CD14-positive monocyte (primary cell): ENCODE data around the gene AOPEP. TPM values are rescaled to one million over a fixed set of nuclear protein-coding genes. Genes with fewer than 3 reads are reported as not detected.

Source experiments
- DNase-seq, 3 donors: peaks; one replicate each; pipeline ENCODE4 v3.0.0-alpha.2; 2011 to 2022
- H2AFZ ChIP-seq: 2 replicates; pipeline ENCODE4 v1.6.0; 2012; ENCODE audit warnings: mild to moderate bottlenecking, low read depth, low read length, inconsistent platforms; ENCODE audit not compliant: insufficient read depth, poor library complexity, severe bottlenecking
- H3K27ac ChIP-seq, 2 donors: 1 replicate in 1 of 2; 2 replicates in 1 of 2; pipeline ENCODE4 v1.5.1; 2012 to 2013; ENCODE audit warnings: low read length in 2 of 2, control low read depth in 1 of 2, inconsistent platforms in 1 of 2, low read depth in 1 of 2, mild to moderate bottlenecking in 1 of 2
- H3K27me3 ChIP-seq, 2 donors: one replicate each; pipeline versions ENCODE4 v1.6.0 to v1.6.1; 2011 to 2013; ENCODE audit warnings: low read length in 2 of 2; ENCODE audit not compliant: control insufficient read depth in 2 of 2, insufficient read depth in 2 of 2
- H3K36me3 ChIP-seq, 2 donors: replicated peaks in 1 of 2; 1 replicate in 1 of 2; 2 replicates in 1 of 2; pipeline versions ENCODE4 v1.5.1 to v1.6.1; 2012 to 2013; ENCODE audit warnings: low read length in 2 of 2, control low read depth in 1 of 2, inconsistent platforms in 1 of 2, mild to moderate bottlenecking in 1 of 2; ENCODE audit not compliant: insufficient read depth in 2 of 2, control insufficient read depth in 1 of 2
- H3K4me1 ChIP-seq, 2 donors: 1 replicate in 1 of 2; 2 replicates in 1 of 2; pipeline versions ENCODE4 v1.5.1 to v1.6.1; 2012 to 2013; ENCODE audit warnings: low read length in 2 of 2, control low read depth in 1 of 2, inconsistent platforms in 1 of 2, mild to moderate bottlenecking in 1 of 2, moderate library complexity in 1 of 2; ENCODE audit not compliant: insufficient read depth in 2 of 2, control insufficient read depth in 1 of 2
- H3K4me2 ChIP-seq: replicated peaks from 2 replicates; pipeline ENCODE3; 2012; ENCODE audit warnings: low read length, moderate library complexity, mild to moderate bottlenecking; ENCODE audit not compliant: poor library complexity, severe bottlenecking; ENCODE audit errors: extremely low read depth
- H3K4me3 ChIP-seq, 3 experiments: fragments of 200-600 bp in 1 of 3; sonication (generic) in 1 of 3; replicated peaks in 1 of 3; 1 replicate in 2 of 3; 2 replicates in 1 of 3; pipeline ENCODE4 v1.5.1; 2011 to 2013; ENCODE audit warnings: low read length in 3 of 3, mild to moderate bottlenecking in 3 of 3, control low read depth in 2 of 3, low read depth in 2 of 3, inconsistent platforms in 1 of 3, moderate library complexity in 1 of 3
- H3K79me2 ChIP-seq: 2 replicates; pipeline ENCODE4 v1.6.0; 2012; ENCODE audit warnings: mild to moderate bottlenecking, control low read depth, inconsistent platforms, low read length, moderate library complexity; ENCODE audit not compliant: insufficient read depth
- H3K9ac ChIP-seq: 2 replicates; pipeline ENCODE4 v1.6.0; 2017; ENCODE audit warnings: low read length, mild to moderate bottlenecking; ENCODE audit not compliant: insufficient read depth, poor library complexity, severe bottlenecking
- H3K9me3 ChIP-seq, 2 donors: replicated peaks in 1 of 2; 1 replicate in 1 of 2; 2 replicates in 1 of 2; pipeline versions ENCODE4 v1.5.1 to v1.6.1; 2012 to 2013; ENCODE audit warnings: low read length in 2 of 2, control low read depth in 1 of 2; ENCODE audit not compliant: control insufficient read depth in 1 of 2, insufficient read depth in 1 of 2
- H4K20me1 ChIP-seq: 2 replicates; pipeline ENCODE4 v1.6.0; 2012; ENCODE audit warnings: mild to moderate bottlenecking, low read length, control low read depth, moderate library complexity; ENCODE audit not compliant: insufficient read depth
- H3K27ac Mint-ChIP-seq, 7 donors: one replicate each; pipeline ENCODE4 v1.8.0; 2020; ENCODE audit warnings: mild to moderate bottlenecking in 7 of 7, mixed read lengths in 7 of 7, moderate library complexity in 6 of 7, inconsistent platforms in 2 of 7
- H3K27me3 Mint-ChIP-seq, 3 donors: one replicate each; pipeline ENCODE4 v1.8.0; 2021 to 2022; ENCODE audit warnings: low read depth in 3 of 3, mild to moderate bottlenecking in 3 of 3, mixed read lengths in 3 of 3, moderate library complexity in 3 of 3, inconsistent platforms in 1 of 3
- H3K36me3 Mint-ChIP-seq, 2 donors: one replicate each; pipeline ENCODE4 v1.8.0; 2020; ENCODE audit warnings: mixed read lengths in 2 of 2, inconsistent platforms in 1 of 2, mild to moderate bottlenecking in 1 of 2
- H3K4me1 Mint-ChIP-seq: one replicate; pipeline ENCODE4 v1.8.0; 2020; ENCODE audit warnings: mild to moderate bottlenecking, mixed read lengths
- H3K4me3 Mint-ChIP-seq, 2 donors: one replicate each; pipeline ENCODE4 v1.8.0; 2020; ENCODE audit warnings: mild to moderate bottlenecking in 2 of 2, mixed read lengths in 2 of 2, moderate library complexity in 1 of 2
- H3K9me3 Mint-ChIP-seq, 7 donors: one replicate each; pipeline ENCODE4 v1.8.0; 2020 to 2022; ENCODE audit warnings: mixed read lengths in 7 of 7, mild to moderate bottlenecking in 6 of 7, moderate library complexity in 6 of 7, inconsistent platforms in 2 of 7
- CTCF ChIP-seq: fragments of 200-600 bp; IDR thresholded peaks from one replicate; pipeline ENCODE4 v1.8.0; 2022; ENCODE audit warnings: antibody characterized with exemption, mild to moderate bottlenecking
- WGBS: methylation state at CpG from one replicate; pipeline ENCODE4 v1.1.5; 2013; ENCODE audit warnings: missing lambda C conversion rate; ENCODE audit not compliant: insufficient coverage; 5-methylcytosine and 5-hydroxymethylcytosine counted together
- intact Hi-C, 2 donors: fragments of 100-400 bp; cut with micrococcal nuclease; formaldehyde crosslinking; loops; one replicate each; pipeline versions ENCODE4 v1.15.0 to v1.15.1; 2023
- polyA plus RNA-seq, 3 donors: library from polyadenylated mRNA; depleted of rRNA in 1 of 3; unstranded in 2 of 3; stranded (reverse) in 1 of 3; fragments of 300-500 nt in 2 of 3; fragments of >200 nt in 1 of 3; fragmentation: Illumina TruSeq in 2 of 3; gene quantifications; 1 replicate in 2 of 3; 2 replicates in 1 of 3; pipeline ENCODE4 v1.2.3, GENCODE V29; 2012 to 2021

The AOPEP gene
- polyA plus RNA-seq, 3 donors = 3.0 to 4.1 (median 3.1) TPM

GRCh38 chr9:94887721-94888120 lies 161.2 kb downstream of the AOPEP start:
- intact Hi-C loops = no loop called here
- Mint-ChIP-seq H3K9me3 (peaks cover 6 to 18% (median 17%) of the 10 kb centered on the region in 7 donors), H3K36me3 (peaks cover 2% of the 10 kb centered on the region in 2 donors)

GRCh38 chr9:94888775-94889174 lies 162.3 kb downstream of the AOPEP start:
- H3K4me2 ChIP-seq = no peak overlapping the region
- H3K36me3 Mint-ChIP-seq = peaks cover 2% of the 10 kb centered on the region in 2 donors
- no peaks in the 10 kb centered on the region for H3K4me1 ChIP-seq
- H3K79me2 ChIP-seq = no peaks in the 10 kb centered on the region
- no peak overlapping the region for H3K27ac ChIP-seq
- no peak for TF ChIP-seq CTCF
- no peaks in the 10 kb centered on the region for H3K36me3 ChIP-seq
- no peak for DNase-seq
- no peaks in the 10 kb centered on the region for H3K4me1 Mint-ChIP-seq
- H3K9ac ChIP-seq = no peak overlapping the region
- H3K27ac Mint-ChIP-seq = no peak overlapping the region
- no peak overlapping the region for H3K4me3 ChIP-seq
- H3K9me3 Mint-ChIP-seq = peaks cover 6 to 18% (median 17%) of the 10 kb centered on the region in 7 donors
- H3K27me3 Mint-ChIP-seq = no peaks in the 10 kb centered on the region
- WGBS = no CpG with 5 or more reads among the region's 8 CpGs
- no peaks in the 10 kb centered on the region for H3K27me3 ChIP-seq
- H4K20me1 ChIP-seq = no peaks in the 10 kb centered on the region
- H3K9me3 ChIP-seq = peaks cover 0 to 7% of the 10 kb centered on the region in 2 donors
- H2AFZ ChIP-seq = no peak overlapping the region
- intact Hi-C loops = no loop called here
- H3K4me3 Mint-ChIP-seq = no peak overlapping the region

More at GRCh38 chr9:94887721-94888120, 161.2 kb downstream of the AOPEP start:
- no peaks in the 10 kb centered on the region for H4K20me1 ChIP-seq
- no peak overlapping the region for H3K27ac ChIP-seq
- no peak overlapping the region for H2AFZ ChIP-seq
- no peak for TF ChIP-seq CTCF
- H3K36me3 ChIP-seq = no peaks in the 10 kb centered on the region
- no CpG with 5 or more reads among the region's 2 CpGs for WGBS
- no peaks in the 10 kb centered on the region for H3K4me1 ChIP-seq
- Mint-ChIP-seq H3K27ac (no peak overlapping the region), H3K4me3 (no peak overlapping the region), H3K4me1 (no peaks in the 10 kb centered on the region), H3K27me3 (no peaks in the 10 kb centered on the region)
- peaks cover 0 to 7% of the 10 kb centered on the region in 2 donors for H3K9me3 ChIP-seq
- H3K9ac ChIP-seq = no peak overlapping the region
- no peak overlapping the region for H3K4me3 ChIP-seq
- no peaks in the 10 kb centered on the region for H3K27me3 ChIP-seq
- no peak overlapping the region for H3K4me2 ChIP-seq
- no peaks in the 10 kb centered on the region for H3K79me2 ChIP-seq
- DNase-seq = no peak
